Parathyroid adenoma (tissue), 2 donors: ENCODE data around the gene C16orf74.

Experiments
- H2AFZ ChIP-seq: fragments of 300-600 bp; sonication (generic); one replicate; pipeline ENCODE4 v1.7.0; 2017; ENCODE audit warnings: antibody characterized with exemption, mild to moderate bottlenecking
- H3K27ac ChIP-seq: fragments of 300-600 bp; sonication (generic); one replicate; pipeline ENCODE4 v1.7.0; 2017
- H3K27me3 ChIP-seq: fragments of 300-600 bp; sonication (generic); one replicate; pipeline ENCODE4 v1.7.0; 2017; ENCODE audit warnings: low read length; ENCODE audit not compliant: control insufficient read depth, insufficient read depth
- H3K36me3 ChIP-seq: fragments of 300-600 bp; sonication (generic); one replicate; pipeline ENCODE4 v1.7.0; 2017; ENCODE audit warnings: low read length; ENCODE audit not compliant: control insufficient read depth, insufficient read depth
- H3K4me1 ChIP-seq: fragments of 300-600 bp; sonication (generic); one replicate; pipeline ENCODE4 v1.7.0; 2017; ENCODE audit warnings: control low read depth
- H3K4me2 ChIP-seq: fragments of 300-600 bp; sonication (generic); one replicate; pipeline ENCODE4 v1.7.0; 2017; ENCODE audit warnings: low read length
- H3K4me3 ChIP-seq: fragments of 300-600 bp; sonication (generic); one replicate; pipeline ENCODE4 v1.7.0; 2017; ENCODE audit warnings: low read depth, low read length
- H3K79me2 ChIP-seq: fragments of 300-600 bp; sonication (generic); one replicate; pipeline ENCODE4 v1.7.0; 2017; ENCODE audit warnings: control low read depth
- H3K9ac ChIP-seq: fragments of 300-600 bp; sonication (generic); one replicate; pipeline ENCODE4 v1.7.0; 2017; ENCODE audit warnings: mild to moderate bottlenecking
- H3K9me3 ChIP-seq: fragments of 300-600 bp; sonication (generic); one replicate; pipeline ENCODE4 v1.7.0; 2017; ENCODE audit warnings: low read length; ENCODE audit not compliant: control insufficient read depth
- CTCF ChIP-seq: fragments of 300-600 bp; sonication (generic); IDR thresholded peaks from one replicate; pipeline ENCODE4 v1.7.0; 2017; ENCODE audit warnings: antibody characterized with exemption, mild to moderate bottlenecking
- donor health status: primary hyperparathyroidism.

Gene C16orf74

GRCh38 chr16:85687651-85688471 is 63.0 kb downstream of the C16orf74 start:
- Histone ChIP-seq H3K79me2 (no peaks in the 10 kb centered on the region), H3K27ac (no peak overlapping the region), H3K4me2 (peak overlapping the region; percentile 61), H3K9me3 (no peaks in the 10 kb centered on the region), H2AFZ (peak overlapping the region; percentile 94), H3K36me3 (no peaks in the 10 kb centered on the region), H3K9ac (no peak overlapping the region), H3K4me3 (peak overlapping the region; percentile 63), H3K27me3 (no peaks in the 10 kb centered on the region), H3K4me1 (peaks cover 27% of the 10 kb centered on the region)
- no peak for TF ChIP-seq CTCF

GRCh38 chr16:85686912-85687591 is 63.8 kb downstream of the C16orf74 start:
- no peak overlapping the region for H2AFZ ChIP-seq
- H3K27me3 ChIP-seq = no peaks in the 10 kb centered on the region
- peaks cover 33% of the 10 kb centered on the region for H3K4me1 ChIP-seq
- TF ChIP-seq CTCF = no peak
- no peaks in the 10 kb centered on the region for H3K36me3 ChIP-seq
- H3K4me2 ChIP-seq = no peak overlapping the region
- no peak overlapping the region for H3K9ac ChIP-seq
- no peak overlapping the region for H3K4me3 ChIP-seq
- no peak overlapping the region for H3K27ac ChIP-seq
- H3K9me3 ChIP-seq = no peaks in the 10 kb centered on the region
- no peaks in the 10 kb centered on the region for H3K79me2 ChIP-seq

GRCh38 chr16:85685251-85685650 is 65.6 kb downstream of the C16orf74 start:
- Histone ChIP-seq H3K9me3 (no peaks in the 10 kb centered on the region), H3K9ac (no peak overlapping the region), H2AFZ (no peak overlapping the region), H3K36me3 (no peaks in the 10 kb centered on the region), H3K79me2 (no peaks in the 10 kb centered on the region), H3K4me1 (peaks cover 46% of the 10 kb centered on the region), H3K27me3 (no peaks in the 10 kb centered on the region), H3K27ac (no peak overlapping the region), H3K4me2 (no peak overlapping the region), H3K4me3 (no peak overlapping the region)
- no peak for TF ChIP-seq CTCF

- peak overlapping the region; percentile 2 for H3K4me3 ChIP-seq
- no peak for TF ChIP-seq CTCF
- H3K36me3 ChIP-seq = no peaks in the 10 kb centered on the region
- peak overlapping the region; percentile 19 for H2AFZ ChIP-seq
- no peaks in the 10 kb centered on the region for H3K27me3 ChIP-seq
- no peak overlapping the region for H3K4me2 ChIP-seq
- no peaks in the 10 kb centered on the region for H3K9me3 ChIP-seq
- no peaks in the 10 kb centered on the region for H3K79me2 ChIP-seq
- H3K27ac ChIP-seq = peak overlapping the region; percentile 81
- H3K9ac ChIP-seq = no peak overlapping the region
- H3K4me1 ChIP-seq = peaks cover 47% of the 10 kb centered on the region
Measured at GRCh38 chr16:85683363-85683762, 67.5 kb downstream of the C16orf74 start.
